PC-9 (cell line): ENCODE results near the gene PPIB. TPM values are rescaled to one million over a fixed set of nuclear protein-coding genes. Genes with fewer than 3 reads are reported as not detected.

ENCODE experiments used
- BruUV-seq: library from RNA; stranded (reverse); fragments of 400-500 nt; replicated peaks from 2 replicates; lab custom pipeline; 2021; lab: Mats Ljungman, UMichigan
- CTCF ChIA-PET: fragments of 300-600 bp; sonication (Branson Sonifier 250); formaldehyde crosslinking; loops from one replicate; lab custom pipeline; 2022; ENCODE audit warnings: antibody characterized with exemption; lab: Charles Lee
- POLR2A ChIA-PET: fragments of 300-600 bp; sonication (Branson Sonifier 250); formaldehyde crosslinking; loops from one replicate; lab custom pipeline; 2022; ENCODE audit warnings: antibody characterized with exemption; ENCODE audit not compliant: unreplicated experiment; lab: Charles Lee
- DNase-seq, 2 experiments: peaks; one replicate each; pipeline versions ENCODE4 v3.0.0 to v3.0.0-alpha.2; 2015 to 2022; ENCODE audit warnings: mixed read lengths in 1 of 2
- H2AFZ ChIP-seq: fragments of 200-600 bp; sonication (generic); 2 replicates; pipeline ENCODE4 v1.8.1; 2017; ENCODE audit warnings: antibody characterized with exemption
- H3F3A ChIP-seq: fragments of 200-600 bp; sonication (generic); 2 replicates; pipeline ENCODE4 v1.8.1; 2017; ENCODE audit warnings: antibody characterized with exemption, mild to moderate bottlenecking, low read depth; ENCODE audit not compliant: insufficient read depth
- H3K27ac ChIP-seq: fragments of 200-600 bp; sonication (generic); 2 replicates; pipeline ENCODE4 v1.6.1; 2016; ENCODE audit warnings: mixed run types
- H3K27me3 ChIP-seq: fragments of 200-600 bp; sonication (generic); 2 replicates; pipeline ENCODE4 v1.6.1; 2016; ENCODE audit warnings: low read depth, mixed run types; ENCODE audit not compliant: insufficient read depth
- H3K36me3 ChIP-seq: fragments of 200-600 bp; sonication (generic); 2 replicates; pipeline ENCODE4 v1.6.1; 2016; ENCODE audit warnings: low read depth, mixed run types
- H3K4me1 ChIP-seq: fragments of 200-600 bp; sonication (generic); replicated peaks from 2 replicates; pipeline ENCODE4 v1.6.1; 2016; ENCODE audit warnings: mixed run types; ENCODE audit not compliant: insufficient read depth
- H3K4me2 ChIP-seq: fragments of 200-600 bp; sonication (generic); 2 replicates; pipeline ENCODE4 v1.6.1; 2017; ENCODE audit warnings: mixed run types
- H3K4me3 ChIP-seq: fragments of 200-600 bp; sonication (generic); 2 replicates; pipeline ENCODE4 v1.6.1; 2016; ENCODE audit warnings: mixed run types
- H3K79me2 ChIP-seq: fragments of 200-600 bp; sonication (generic); 2 replicates; pipeline ENCODE4 v1.6.1; 2017; ENCODE audit warnings: low read depth, mixed run types
- H3K9me2 ChIP-seq: fragments of 200-600 bp; sonication (generic); 2 replicates; pipeline ENCODE4 v1.8.1; 2017; ENCODE audit warnings: mild to moderate bottlenecking; ENCODE audit not compliant: insufficient read depth
- H3K9me3 ChIP-seq: fragments of 200-600 bp; sonication (generic); 2 replicates; pipeline ENCODE4 v1.8.1; 2016; ENCODE audit warnings: low read depth; ENCODE audit not compliant: insufficient read depth
- H4K20me1 ChIP-seq: fragments of 200-600 bp; sonication (generic); 2 replicates; pipeline ENCODE4 v1.8.1; 2017; ENCODE audit not compliant: insufficient read depth
- EZH2 ChIP-seq: fragments of 200-600 bp; sonication (generic); IDR thresholded peaks from 2 replicates; pipeline ENCODE4 v1.8.0; 2017; ENCODE audit warnings: antibody characterized with exemption, low read depth
- intact Hi-C: fragments of 100-400 bp; cut with micrococcal nuclease; formaldehyde crosslinking; loops from one replicate; pipeline ENCODE4 v1.10.0; 2022; ENCODE audit not compliant: unreplicated experiment
- total RNA-seq: library from RNA; stranded (reverse); gene quantifications from 2 replicates; pipeline ENCODE4 v1.2.3, GENCODE V29; 2021
- TF ChIP-seq, protein P1 (sequence below): fragments of 200-600 bp; sonication (generic); conservative IDR thresholded peaks from 2 replicates; pipeline ENCODE4 v1.6.1; 2017; ENCODE audit warnings: mixed run types, antibody characterized with exemption, mild to moderate bottlenecking, moderate library complexity

Gene PPIB
- total RNA-seq, 1 experiment from 2014 or later, result 345 TPM

DNA sequence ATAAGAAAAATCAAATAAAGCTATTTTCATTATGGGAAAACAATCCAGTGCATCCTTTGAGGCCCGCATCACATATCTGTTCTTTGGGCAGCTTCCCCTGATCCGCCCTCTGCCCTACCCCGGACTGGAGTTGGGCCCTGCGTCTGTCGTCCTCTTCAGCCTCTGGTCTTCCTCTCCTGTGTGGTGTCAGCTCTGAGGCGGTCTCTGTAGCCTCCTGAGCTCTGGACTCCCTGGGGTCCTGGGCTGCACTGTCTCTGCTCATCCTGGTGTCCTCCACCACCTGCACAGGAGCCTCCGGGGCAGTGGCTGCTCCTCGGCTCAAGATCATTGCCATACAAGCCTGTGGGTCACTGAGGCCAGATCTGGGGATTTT, 18.6 kb downstream of the PPIB start:
- H3K9me2 ChIP-seq, result no peaks in the 10 kb centered on the region
- no peaks in the 10 kb centered on the region for H3F3A ChIP-seq
- H3K36me3 ChIP-seq, result no peaks in the 10 kb centered on the region
- ChIA-PET CTCF (interaction anchor here (0.6 kb wide), 2 partner anchors 9 to 709 kb away, joined by 3 read pairs; no protein-coding TSS in a partner anchor), POLR2A (no interaction called here)
- H3K27me3 ChIP-seq, result no peaks in the 10 kb centered on the region
- TF ChIP-seq EZH2, result no peak
- TF ChIP-seq, protein P1, sequence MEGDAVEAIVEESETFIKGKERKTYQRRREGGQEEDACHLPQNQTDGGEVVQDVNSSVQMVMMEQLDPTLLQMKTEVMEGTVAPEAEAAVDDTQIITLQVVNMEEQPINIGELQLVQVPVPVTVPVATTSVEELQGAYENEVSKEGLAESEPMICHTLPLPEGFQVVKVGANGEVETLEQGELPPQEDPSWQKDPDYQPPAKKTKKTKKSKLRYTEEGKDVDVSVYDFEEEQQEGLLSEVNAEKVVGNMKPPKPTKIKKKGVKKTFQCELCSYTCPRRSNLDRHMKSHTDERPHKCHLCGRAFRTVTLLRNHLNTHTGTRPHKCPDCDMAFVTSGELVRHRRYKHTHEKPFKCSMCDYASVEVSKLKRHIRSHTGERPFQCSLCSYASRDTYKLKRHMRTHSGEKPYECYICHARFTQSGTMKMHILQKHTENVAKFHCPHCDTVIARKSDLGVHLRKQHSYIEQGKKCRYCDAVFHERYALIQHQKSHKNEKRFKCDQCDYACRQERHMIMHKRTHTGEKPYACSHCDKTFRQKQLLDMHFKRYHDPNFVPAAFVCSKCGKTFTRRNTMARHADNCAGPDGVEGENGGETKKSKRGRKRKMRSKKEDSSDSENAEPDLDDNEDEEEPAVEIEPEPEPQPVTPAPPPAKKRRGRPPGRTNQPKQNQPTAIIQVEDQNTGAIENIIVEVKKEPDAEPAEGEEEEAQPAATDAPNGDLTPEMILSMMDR, result no peak
- no TSS peak for BruUV-seq
- intact Hi-C loops, result no loop called here
- H3K4me1 ChIP-seq, result no peaks in the 10 kb centered on the region
- DNase-seq, result no peak
- H3K4me2 ChIP-seq, result no peak overlapping the region
- H3K79me2 ChIP-seq, result no peaks in the 10 kb centered on the region
- no peaks in the 10 kb centered on the region for H4K20me1 ChIP-seq
- H3K4me3 ChIP-seq, result no peak overlapping the region
- no peak overlapping the region for H3K27ac ChIP-seq
- H2AFZ ChIP-seq, result no peak overlapping the region
- no peaks in the 10 kb centered on the region for H3K9me3 ChIP-seq

DNA sequence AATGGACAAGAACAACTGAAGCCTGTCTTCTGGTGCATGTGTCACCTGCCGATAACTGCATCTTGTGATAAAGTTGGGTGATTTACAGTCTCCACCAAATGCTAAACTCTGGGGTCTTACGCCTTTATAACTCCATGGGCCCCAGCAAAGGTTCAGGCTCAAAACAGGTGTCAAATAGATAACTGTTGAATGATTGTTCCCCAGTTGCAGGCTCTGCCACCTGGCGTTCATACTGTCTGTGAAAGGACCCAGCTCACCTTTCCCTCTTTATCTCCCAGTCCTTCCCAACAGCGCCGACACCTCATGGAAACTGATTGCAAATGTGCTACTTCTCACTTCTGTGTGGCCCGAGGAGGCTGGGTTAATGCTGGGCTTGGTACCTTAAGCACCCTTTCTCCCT, 19.5 kb downstream of the PPIB start:
- Histone ChIP-seq H3K79me2 (no peaks in the 10 kb centered on the region), H3K4me1 (no peaks in the 10 kb centered on the region), H3K9me2 (no peaks in the 10 kb centered on the region), H3K36me3 (no peaks in the 10 kb centered on the region), H3K4me3 (no peak overlapping the region), H3K9me3 (no peaks in the 10 kb centered on the region), H4K20me1 (no peaks in the 10 kb centered on the region), H3F3A (no peaks in the 10 kb centered on the region), H2AFZ (no peak overlapping the region), H3K27me3 (no peaks in the 10 kb centered on the region), H3K4me2 (no peak overlapping the region), H3K27ac (no peak overlapping the region)
- ChIA-PET POLR2A (no interaction called here), CTCF (no interaction called here)
- no peak for TF ChIP-seq EZH2
- TF ChIP-seq, protein P1, result no peak
- DNase-seq, result no peak
- no TSS peak for BruUV-seq
- intact Hi-C loops, result no loop called here

DNA sequence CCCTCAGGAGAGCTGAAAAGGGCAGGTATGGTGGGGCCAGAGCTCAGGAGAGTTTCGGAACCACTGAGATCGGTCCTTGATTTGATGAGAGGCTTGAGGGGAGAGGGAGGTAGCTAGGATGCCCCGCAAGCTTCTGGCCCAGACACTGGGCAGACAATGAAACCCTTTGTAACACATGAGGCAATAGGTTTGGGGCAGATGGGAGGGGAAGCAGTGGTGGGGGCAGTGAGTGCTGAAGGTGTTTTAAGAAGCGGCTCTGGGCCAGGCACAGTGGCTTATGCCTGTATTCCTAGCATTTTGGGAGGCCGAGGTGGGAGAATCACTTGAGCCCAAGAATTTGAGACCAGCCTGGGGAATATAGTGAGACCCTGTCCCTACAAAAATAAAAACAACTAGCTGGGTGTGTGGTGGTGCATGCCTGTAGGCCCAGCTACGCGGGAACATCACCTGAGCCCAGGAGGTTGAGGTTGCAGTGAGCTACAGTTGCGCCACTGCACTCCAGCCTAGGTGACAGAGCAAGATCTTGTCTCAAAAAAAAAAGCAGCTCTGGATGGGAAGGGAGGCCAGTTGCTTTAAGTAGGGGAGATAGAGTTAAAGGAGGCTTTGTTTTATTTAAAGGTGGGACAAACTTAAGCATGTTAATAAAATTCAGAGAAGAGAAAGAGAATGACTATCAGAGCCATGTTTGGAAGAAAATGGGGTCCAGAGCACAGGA, 20.9 kb downstream of the PPIB start:
- intact Hi-C loops, result no loop called here
- Histone ChIP-seq H3K4me2 (no peak overlapping the region), H3F3A (no peaks in the 10 kb centered on the region), H3K27ac (no peak overlapping the region), H3K4me1 (no peaks in the 10 kb centered on the region), H2AFZ (no peak overlapping the region), H3K79me2 (no peaks in the 10 kb centered on the region), H3K9me2 (no peaks in the 10 kb centered on the region), H3K36me3 (no peaks in the 10 kb centered on the region), H4K20me1 (no peaks in the 10 kb centered on the region), H3K27me3 (no peaks in the 10 kb centered on the region), H3K4me3 (no peak overlapping the region), H3K9me3 (no peaks in the 10 kb centered on the region)
- no TSS peak for BruUV-seq
- ChIA-PET CTCF (no interaction called here), POLR2A (interaction anchor here (0.6 kb wide), 1 partner anchor 509 kb away, joined by 4 read pairs; no protein-coding TSS in a partner anchor)
- DNase-seq, result no peak
- TF ChIP-seq, protein P1, result no peak
- TF ChIP-seq EZH2, result no peak
